ENCODE results near the gene WSCD2. TPM values are rescaled to one million over a fixed set of nuclear protein-coding genes. Genes with fewer than 3 reads are reported as not detected.

The WSCD2 gene
- total RNA-seq, 1 donor from 2014 or later: not detected

- no peak for TF ChIP-seq CTCF (IDR thresholded peaks at IDR 0.05; ENCODE audit: insufficient read depth, low read length, severe bottlenecking)
- H3K36me3 ChIP-seq (ENCODE audit: control insufficient read depth, insufficient read depth, low read length): no peaks in the 10 kb centered on the region
- FAIRE-seq (no peak), DNase-seq (ENCODE audit: low read depth) (no peak)
- H3K4me3 ChIP-seq (ENCODE audit: low read depth, low read length): no peak overlapping the region
- no peaks in the 10 kb centered on the region for H3K27me3 ChIP-seq (ENCODE audit: control insufficient read depth, insufficient read depth, low read length)
These were observed 123.4 kb downstream of the WSCD2 start for GRCh38 chr12:108252523-108252922.

GRCh38 chr12:108253540-108253939 lies 124.5 kb downstream of the WSCD2 start:
- no peaks in the 10 kb centered on the region for H3K27me3 ChIP-seq (ENCODE audit: control insufficient read depth, insufficient read depth, low read length)
- FAIRE-seq: no peak

GRCh38 chr12:108254030-108254429 lies 124.9 kb downstream of the WSCD2 start:
- FAIRE-seq: no peak
- H3K36me3 ChIP-seq (ENCODE audit: control insufficient read depth, insufficient read depth, low read length): no peaks in the 10 kb centered on the region

More at GRCh38 chr12:108253540-108253939, 124.5 kb downstream of the WSCD2 start:
- TF ChIP-seq CTCF (IDR thresholded peaks at IDR 0.05; ENCODE audit: insufficient read depth, low read length, severe bottlenecking): no peak
- Histone ChIP-seq H3K36me3 (ENCODE audit: control insufficient read depth, insufficient read depth, low read length) (no peaks in the 10 kb centered on the region), H3K4me3 (ENCODE audit: low read depth, low read length) (no peak overlapping the region)
- no peak for DNase-seq (ENCODE audit: low read depth)

GRCh38 chr12:108254517-108255251 lies 125.6 kb downstream of the WSCD2 start:
- no peak for TF ChIP-seq CTCF (IDR thresholded peaks at IDR 0.05; ENCODE audit: insufficient read depth, low read length, severe bottlenecking)
- H3K36me3 ChIP-seq (ENCODE audit: control insufficient read depth, insufficient read depth, low read length): no peaks in the 10 kb centered on the region
- DNase-seq (ENCODE audit: low read depth) (no peak), FAIRE-seq (no peak)
- H3K4me3 ChIP-seq (ENCODE audit: low read depth, low read length): no peak overlapping the region
- H3K27me3 ChIP-seq (ENCODE audit: control insufficient read depth, insufficient read depth, low read length): no peaks in the 10 kb centered on the region

More at GRCh38 chr12:108254030-108254429, 124.9 kb downstream of the WSCD2 start:
- Histone ChIP-seq H3K27me3 (ENCODE audit: control insufficient read depth, insufficient read depth, low read length) (no peaks in the 10 kb centered on the region), H3K4me3 (ENCODE audit: low read depth, low read length) (no peak overlapping the region)
- no peak for DNase-seq (ENCODE audit: low read depth)
- no peak for TF ChIP-seq CTCF (IDR thresholded peaks at IDR 0.05; ENCODE audit: insufficient read depth, low read length, severe bottlenecking)

- FAIRE-seq: no peak
- Histone ChIP-seq H3K36me3 (ENCODE audit: control insufficient read depth, insufficient read depth, low read length) (no peaks in the 10 kb centered on the region), H3K4me3 (ENCODE audit: low read depth, low read length) (no peak overlapping the region), H3K27me3 (ENCODE audit: control insufficient read depth, insufficient read depth, low read length) (no peaks in the 10 kb centered on the region)
- no peak for TF ChIP-seq CTCF (IDR thresholded peaks at IDR 0.05; ENCODE audit: insufficient read depth, low read length, severe bottlenecking)
- no peak for DNase-seq (ENCODE audit: low read depth)
These were observed 126.1 kb downstream of the WSCD2 start for GRCh38 chr12:108255252-108255602.

GRCh38 chr12:108257004-108257403 lies 127.9 kb downstream of the WSCD2 start:
- Histone ChIP-seq H3K36me3 (ENCODE audit: control insufficient read depth, insufficient read depth, low read length) (no peaks in the 10 kb centered on the region), H3K4me3 (ENCODE audit: low read depth, low read length) (no peak overlapping the region), H3K27me3 (ENCODE audit: control insufficient read depth, insufficient read depth, low read length) (no peaks in the 10 kb centered on the region)
- DNase-seq (ENCODE audit: low read depth) (no peak), FAIRE-seq (no peak)
- no peak for TF ChIP-seq CTCF (IDR thresholded peaks at IDR 0.05; ENCODE audit: insufficient read depth, low read length, severe bottlenecking)

All from bronchial epithelial cell (primary cell).